HEK293 (cell line): Measurements from ENCODE around the gene LHFPL6.

Source experiments
- CTCF ChIA-PET: fragments of 350-600 bp; formaldehyde crosslinking; extraction: SDS; loops from one replicate; lab custom pipeline; 2021; ENCODE audit warnings: antibody characterized with exemption; lab: Yijun Ruan, JAX
- POLR2A ChIA-PET: fragments of 300-600 bp; formaldehyde crosslinking; extraction: SDS; loops from one replicate; lab custom pipeline; 2020; ENCODE audit warnings: antibody characterized with exemption, inconsistent platforms; lab: Yijun Ruan, JAX
- H3K27ac ChIP-seq: fragments of 200-500 bp; sonication (Bioruptor generic); 2 replicates; pipeline ENCODE4 v1.5.1; 2014; ENCODE audit warnings: low read depth, low read length, control low read depth, inconsistent platforms; ENCODE audit errors: extremely low read depth
- H3K36me3 ChIP-seq, 2 experiments: fragments of 200-500 bp in 1 of 2; sonication (Bioruptor generic) in 1 of 2; 1 replicate in 1 of 2; 2 replicates in 1 of 2; pipeline ENCODE4 v1.5.1; 2014 to 2017; ENCODE audit warnings: inconsistent platforms in 2 of 2, low read length in 2 of 2; ENCODE audit not compliant: control insufficient read depth in 2 of 2, insufficient read depth in 1 of 2
- H3K4me1 ChIP-seq: fragments of 200-500 bp; sonication (Bioruptor generic); 2 replicates; pipeline ENCODE4 v1.5.1; 2014; ENCODE audit warnings: mild to moderate bottlenecking, low read length, inconsistent platforms; ENCODE audit not compliant: control insufficient read depth, insufficient read depth
- H3K4me3 ChIP-seq: 2 replicates; pipeline ENCODE4 v1.5.1; 2011; ENCODE audit warnings: low read depth, mild to moderate bottlenecking, control low read depth, low read length, moderate library complexity
- H3K9me3 ChIP-seq: fragments of 200-500 bp; sonication (Bioruptor generic); 2 replicates; pipeline ENCODE4 v1.5.1; 2014; ENCODE audit warnings: low read depth, low read length, inconsistent platforms; ENCODE audit not compliant: control insufficient read depth, insufficient read depth
- AEBP2 ChIP-seq: fragments of 450-650 bp; formaldehyde crosslinking; IDR thresholded peaks from 2 replicates; pipeline ENCODE4 v1.5.1; 2016; ENCODE audit warnings: missing biosample characterization, missing genetic modification characterization, borderline replicate concordance
- BCL11A ChIP-seq: fragments of 450-650 bp; formaldehyde crosslinking; IDR thresholded peaks from 2 replicates; pipeline ENCODE4 v1.5.1; 2016; ENCODE audit warnings: low read depth, missing biosample characterization, missing genetic modification characterization
- EGR2 ChIP-seq: fragments of 450-650 bp; formaldehyde crosslinking; IDR thresholded peaks from 2 replicates; pipeline ENCODE4 v1.5.1; 2016; ENCODE audit warnings: low read depth, missing biosample characterization, missing genetic modification characterization
- KLF10 ChIP-seq: fragments of 450-650 bp; IDR thresholded peaks from 2 replicates; pipeline ENCODE4 v1.5.1; 2018; ENCODE audit warnings: missing biosample characterization, mild to moderate bottlenecking, missing genetic modification characterization
- KLF16 ChIP-seq: fragments of 450-650 bp; formaldehyde crosslinking; IDR thresholded peaks from 2 replicates; pipeline ENCODE4 v1.5.1; 2017; ENCODE audit warnings: missing biosample characterization, missing genetic modification characterization
- OVOL3 ChIP-seq: fragments of 450-650 bp; formaldehyde crosslinking; IDR thresholded peaks from 2 replicates; pipeline ENCODE4 v1.5.1; 2016; ENCODE audit warnings: missing biosample characterization, missing genetic modification characterization
- REPIN1 ChIP-seq: fragments of 450-650 bp; formaldehyde crosslinking; IDR thresholded peaks from 2 replicates; pipeline ENCODE4 v1.5.1; 2017; ENCODE audit warnings: missing biosample characterization, missing genetic modification characterization, low read depth
- ZBTB8A ChIP-seq: fragments of 450-650 bp; formaldehyde crosslinking; IDR thresholded peaks from 2 replicates; pipeline ENCODE4 v1.5.1; 2016; ENCODE audit warnings: missing biosample characterization, missing genetic modification characterization
- ZFHX2 ChIP-seq: fragments of 450-650 bp; formaldehyde crosslinking; conservative IDR thresholded peaks from 2 replicates; pipeline ENCODE4 v1.5.1; 2016; ENCODE audit warnings: missing biosample characterization, missing genetic modification characterization
- ZNF133 ChIP-seq: fragments of 450-650 bp; formaldehyde crosslinking; IDR thresholded peaks from 2 replicates; pipeline ENCODE4 v1.5.1; 2016; ENCODE audit warnings: missing biosample characterization, missing genetic modification characterization
- ZNF146 ChIP-seq: fragments of 450-650 bp; formaldehyde crosslinking; IDR thresholded peaks from 2 replicates; pipeline ENCODE4 v1.5.1; 2016; ENCODE audit warnings: missing biosample characterization, missing genetic modification characterization
- ZNF155 ChIP-seq: fragments of 450-650 bp; formaldehyde crosslinking; IDR thresholded peaks from 2 replicates; pipeline ENCODE4 v1.5.1; 2016; ENCODE audit warnings: missing biosample characterization, missing genetic modification characterization
- ZNF169 ChIP-seq: fragments of 450-650 bp; formaldehyde crosslinking; IDR thresholded peaks from 2 replicates; pipeline ENCODE4 v1.5.1; 2016; ENCODE audit warnings: missing biosample characterization, missing genetic modification characterization
- ZNF211 ChIP-seq: fragments of 450-650 bp; formaldehyde crosslinking; IDR thresholded peaks from 2 replicates; pipeline ENCODE4 v1.5.1; 2016; ENCODE audit warnings: low read depth, missing biosample characterization, missing genetic modification characterization
- ZNF302 ChIP-seq: fragments of 450-650 bp; formaldehyde crosslinking; IDR thresholded peaks from 2 replicates; pipeline ENCODE4 v1.5.1; 2016; ENCODE audit warnings: missing biosample characterization, missing genetic modification characterization, low read depth
- ZNF585B ChIP-seq: fragments of 450-650 bp; formaldehyde crosslinking; IDR thresholded peaks from 2 replicates; pipeline ENCODE4 v1.5.1; 2016; ENCODE audit warnings: missing biosample characterization, missing genetic modification characterization
- ZNF596 ChIP-seq: fragments of 450-650 bp; IDR thresholded peaks from 2 replicates; pipeline ENCODE4 v1.5.0; 2018; ENCODE audit warnings: missing biosample characterization, mild to moderate bottlenecking, missing genetic modification characterization, moderate library complexity
- ZNF600 ChIP-seq: fragments of 450-650 bp; formaldehyde crosslinking; IDR thresholded peaks from 2 replicates; pipeline ENCODE4 v1.5.1; 2016; ENCODE audit warnings: missing biosample characterization, missing genetic modification characterization
- ZNF664 ChIP-seq: fragments of 450-650 bp; formaldehyde crosslinking; IDR thresholded peaks from 2 replicates; pipeline ENCODE4 v1.5.1; 2016; ENCODE audit warnings: missing biosample characterization, missing genetic modification characterization
- ZNF747 ChIP-seq: fragments of 450-650 bp; formaldehyde crosslinking; IDR thresholded peaks from 2 replicates; pipeline ENCODE4 v1.5.1; 2016; ENCODE audit warnings: missing biosample characterization, missing genetic modification characterization
- TF ChIP-seq, protein P1 (sequence below): fragments of 450-650 bp; formaldehyde crosslinking; IDR thresholded peaks from 2 replicates; pipeline ENCODE4 v1.5.1; 2016; ENCODE audit warnings: missing biosample characterization, missing genetic modification characterization, low read depth
- TF ChIP-seq, protein P2 (sequence below): fragments of 450-650 bp; formaldehyde crosslinking; IDR thresholded peaks from 2 replicates; pipeline ENCODE4 v1.5.1; 2017; ENCODE audit warnings: missing biosample characterization, missing genetic modification characterization
- TF ChIP-seq, protein P3 (sequence below): fragments of 450-650 bp; formaldehyde crosslinking; IDR thresholded peaks from 2 replicates; pipeline ENCODE4 v1.5.1; 2016; ENCODE audit warnings: missing biosample characterization, missing genetic modification characterization
- TF ChIP-seq, protein P4 (sequence below): fragments of 450-650 bp; formaldehyde crosslinking; IDR thresholded peaks from 2 replicates; pipeline ENCODE4 v1.5.1; 2016; ENCODE audit warnings: missing biosample characterization, missing genetic modification characterization

The LHFPL6 gene

GRCh38 chr13:39536274-39536673, 66.7 kb downstream of the LHFPL6 start (continued):
- TF ChIP-seq ZNF664 (tag by site-specific recombination) (no peak), ZBTB8A (tag by site-specific recombination) (no peak), ZNF302 (no peak), ZNF585B (tag by site-specific recombination) (no peak), KLF16 (tag by site-specific recombination) (no peak)
- TF ChIP-seq, protein P1, sequence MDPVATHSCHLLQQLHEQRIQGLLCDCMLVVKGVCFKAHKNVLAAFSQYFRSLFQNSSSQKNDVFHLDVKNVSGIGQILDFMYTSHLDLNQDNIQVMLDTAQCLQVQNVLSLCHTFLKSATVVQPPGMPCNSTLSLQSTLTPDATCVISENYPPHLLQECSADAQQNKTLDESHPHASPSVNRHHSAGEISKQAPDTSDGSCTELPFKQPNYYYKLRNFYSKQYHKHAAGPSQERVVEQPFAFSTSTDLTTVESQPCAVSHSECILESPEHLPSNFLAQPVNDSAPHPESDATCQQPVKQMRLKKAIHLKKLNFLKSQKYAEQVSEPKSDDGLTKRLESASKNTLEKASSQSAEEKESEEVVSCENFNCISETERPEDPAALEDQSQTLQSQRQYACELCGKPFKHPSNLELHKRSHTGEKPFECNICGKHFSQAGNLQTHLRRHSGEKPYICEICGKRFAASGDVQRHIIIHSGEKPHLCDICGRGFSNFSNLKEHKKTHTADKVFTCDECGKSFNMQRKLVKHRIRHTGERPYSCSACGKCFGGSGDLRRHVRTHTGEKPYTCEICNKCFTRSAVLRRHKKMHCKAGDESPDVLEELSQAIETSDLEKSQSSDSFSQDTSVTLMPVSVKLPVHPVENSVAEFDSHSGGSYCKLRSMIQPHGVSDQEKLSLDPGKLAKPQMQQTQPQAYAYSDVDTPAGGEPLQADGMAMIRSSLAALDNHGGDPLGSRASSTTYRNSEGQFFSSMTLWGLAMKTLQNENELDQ (tag by site-specific recombination): no peak

DNA sequence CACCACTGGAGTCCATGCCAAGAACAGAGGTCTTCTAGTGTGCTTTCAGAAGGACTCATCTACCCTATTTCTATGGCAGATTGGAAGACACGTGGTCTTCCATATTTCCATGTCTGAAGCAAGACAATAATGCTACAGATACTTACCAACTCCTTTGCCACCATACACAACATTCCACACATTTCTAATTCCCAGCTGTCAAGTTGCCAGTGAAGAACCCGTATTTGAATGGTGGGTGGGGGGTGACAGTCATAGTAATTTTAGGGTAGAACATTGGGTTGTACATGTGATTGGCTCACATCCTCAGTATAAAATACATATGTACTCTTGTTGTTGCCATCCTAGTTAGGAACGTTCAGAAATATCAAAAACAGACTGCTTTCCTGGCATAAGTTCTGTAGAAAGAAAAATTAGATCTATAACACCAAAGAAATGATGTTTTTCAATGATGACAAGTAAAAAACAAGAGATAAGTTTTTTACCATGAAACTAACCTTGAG, 69.3 kb downstream of the LHFPL6 start:
- CTCF ChIA-PET: no interaction called here

More for the DNA sequence above, 69.3 kb downstream of the LHFPL6 start:
- POLR2A ChIA-PET: no interaction called here
- TF ChIP-seq, protein P2, sequence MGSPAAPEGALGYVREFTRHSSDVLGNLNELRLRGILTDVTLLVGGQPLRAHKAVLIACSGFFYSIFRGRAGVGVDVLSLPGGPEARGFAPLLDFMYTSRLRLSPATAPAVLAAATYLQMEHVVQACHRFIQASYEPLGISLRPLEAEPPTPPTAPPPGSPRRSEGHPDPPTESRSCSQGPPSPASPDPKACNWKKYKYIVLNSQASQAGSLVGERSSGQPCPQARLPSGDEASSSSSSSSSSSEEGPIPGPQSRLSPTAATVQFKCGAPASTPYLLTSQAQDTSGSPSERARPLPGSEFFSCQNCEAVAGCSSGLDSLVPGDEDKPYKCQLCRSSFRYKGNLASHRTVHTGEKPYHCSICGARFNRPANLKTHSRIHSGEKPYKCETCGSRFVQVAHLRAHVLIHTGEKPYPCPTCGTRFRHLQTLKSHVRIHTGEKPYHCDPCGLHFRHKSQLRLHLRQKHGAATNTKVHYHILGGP: no peak
- no peak for TF ChIP-seq ZNF302
- no peak for TF ChIP-seq EGR2 (tag by site-specific recombination)
- TF ChIP-seq ZFHX2 (tag by site-specific recombination): no peak
- no peak for TF ChIP-seq REPIN1 (tag by site-specific recombination)
- TF ChIP-seq ZNF169 (tag by site-specific recombination): no peak
- TF ChIP-seq, protein P3, sequence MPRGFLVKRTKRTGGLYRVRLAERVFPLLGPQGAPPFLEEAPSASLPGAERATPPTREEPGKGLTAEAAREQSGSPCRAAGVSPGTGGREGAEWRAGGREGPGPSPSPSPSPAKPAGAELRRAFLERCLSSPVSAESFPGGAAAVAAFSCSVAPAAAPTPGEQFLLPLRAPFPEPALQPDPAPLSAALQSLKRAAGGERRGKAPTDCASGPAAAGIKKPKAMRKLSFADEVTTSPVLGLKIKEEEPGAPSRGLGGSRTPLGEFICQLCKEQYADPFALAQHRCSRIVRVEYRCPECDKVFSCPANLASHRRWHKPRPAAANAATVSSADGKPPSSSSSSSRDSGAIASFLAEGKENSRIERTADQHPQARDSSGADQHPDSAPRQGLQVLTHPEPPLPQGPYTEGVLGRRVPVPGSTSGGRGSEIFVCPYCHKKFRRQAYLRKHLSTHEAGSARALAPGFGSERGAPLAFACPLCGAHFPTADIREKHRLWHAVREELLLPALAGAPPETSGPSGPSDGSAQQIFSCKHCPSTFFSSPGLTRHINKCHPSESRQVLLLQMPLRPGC (tag by site-specific recombination): no peak
- no peak for TF ChIP-seq ZNF211
- TF ChIP-seq KLF10 (tag by site-specific recombination): no peak
- no peak for TF ChIP-seq BCL11A
- TF ChIP-seq OVOL3 (tag by site-specific recombination): no peak
- TF ChIP-seq ZNF133 (tag by site-specific recombination): no peak
- TF ChIP-seq ZNF664 (tag by site-specific recombination): no peak
- no peak for TF ChIP-seq ZNF155
- no peak for TF ChIP-seq ZNF747 (tag by site-specific recombination)
- TF ChIP-seq, protein P4, sequence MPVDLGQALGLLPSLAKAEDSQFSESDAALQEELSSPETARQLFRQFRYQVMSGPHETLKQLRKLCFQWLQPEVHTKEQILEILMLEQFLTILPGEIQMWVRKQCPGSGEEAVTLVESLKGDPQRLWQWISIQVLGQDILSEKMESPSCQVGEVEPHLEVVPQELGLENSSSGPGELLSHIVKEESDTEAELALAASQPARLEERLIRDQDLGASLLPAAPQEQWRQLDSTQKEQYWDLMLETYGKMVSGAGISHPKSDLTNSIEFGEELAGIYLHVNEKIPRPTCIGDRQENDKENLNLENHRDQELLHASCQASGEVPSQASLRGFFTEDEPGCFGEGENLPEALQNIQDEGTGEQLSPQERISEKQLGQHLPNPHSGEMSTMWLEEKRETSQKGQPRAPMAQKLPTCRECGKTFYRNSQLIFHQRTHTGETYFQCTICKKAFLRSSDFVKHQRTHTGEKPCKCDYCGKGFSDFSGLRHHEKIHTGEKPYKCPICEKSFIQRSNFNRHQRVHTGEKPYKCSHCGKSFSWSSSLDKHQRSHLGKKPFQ (tag by site-specific recombination): no peak
- no peak for TF ChIP-seq ZNF600
- no peak for TF ChIP-seq AEBP2 (tag by site-specific recombination)
- TF ChIP-seq ZNF596 (tag by site-specific recombination): no peak
- no peak for TF ChIP-seq ZNF146 (tag by site-specific recombination)
- Histone ChIP-seq H3K4me1 (no peaks in the 10 kb centered on the region), H3K4me3 (no peak overlapping the region), H3K9me3 (no peaks in the 10 kb centered on the region), H3K36me3 (no peaks in the 10 kb centered on the region), H3K27ac (no peak overlapping the region)
